Measurements from ENCODE around the gene PTCSC3.
"Not testable (repeated sequence)": the region's sequence is repeated elsewhere in the genome, so short reads cannot be mapped to it uniquely, and the experiment has no call there.

PTCSC3 gene

DNA sequence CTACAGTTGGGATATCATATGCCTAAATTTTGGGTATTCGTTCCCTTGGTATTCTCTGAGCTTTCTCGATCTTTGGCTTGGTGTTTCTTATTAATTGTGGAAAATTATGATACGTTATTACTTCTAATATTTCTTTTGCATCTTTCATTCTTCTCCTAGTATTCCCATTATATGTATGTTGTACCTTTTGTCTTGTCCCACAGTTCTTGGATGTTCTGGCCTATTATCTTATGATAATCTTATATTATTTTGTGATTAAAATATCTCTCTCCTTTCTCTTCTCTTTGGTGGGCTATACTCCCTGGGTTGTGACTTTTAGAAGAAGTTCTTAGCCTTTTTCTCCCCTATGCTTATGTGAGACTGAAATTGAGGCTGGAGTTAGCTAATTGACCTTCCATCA is 25.2 kb downstream of the PTCSC3 start:
- H3K4me1 Mint-ChIP-seq (ENCODE audit: low read depth), result no peaks in the 10 kb centered on the region
- H3K27ac Mint-ChIP-seq, result no peak overlapping the region
- no peaks in the 10 kb centered on the region for H3K27me3 Mint-ChIP-seq
- intact Hi-C loops (cut with micrococcal nuclease), result no loop called here
- no peak overlapping the region for H3K4me3 Mint-ChIP-seq
- peaks cover 23% of the 10 kb centered on the region for H3K9me3 Mint-ChIP-seq
- no peaks in the 10 kb centered on the region for H3K36me3 Mint-ChIP-seq (ENCODE audit: low read depth)

DNA sequence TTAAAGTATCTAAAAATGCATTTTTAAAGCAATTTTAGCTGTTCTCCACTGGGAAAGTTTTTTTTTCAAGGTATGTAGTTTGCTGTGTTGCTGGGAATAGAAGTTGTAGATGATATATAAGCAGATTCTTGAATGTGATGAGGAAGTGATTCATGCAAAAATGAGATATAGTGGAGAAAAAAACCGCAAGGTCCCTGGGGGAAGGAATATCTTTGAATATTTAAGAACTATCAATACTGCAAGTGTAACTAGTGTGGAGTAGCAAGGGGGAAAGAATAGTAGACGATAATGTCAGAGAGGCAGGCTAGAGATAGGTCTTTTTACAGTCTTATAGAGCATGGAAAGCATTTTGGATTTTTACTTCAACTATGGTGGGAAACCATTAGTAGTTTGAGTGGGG is 42.5 kb downstream of the PTCSC3 start:
- Mint-ChIP-seq H3K4me1 (ENCODE audit: low read depth) (no peaks in the 10 kb centered on the region), H3K27ac (no peak overlapping the region)

DNA sequence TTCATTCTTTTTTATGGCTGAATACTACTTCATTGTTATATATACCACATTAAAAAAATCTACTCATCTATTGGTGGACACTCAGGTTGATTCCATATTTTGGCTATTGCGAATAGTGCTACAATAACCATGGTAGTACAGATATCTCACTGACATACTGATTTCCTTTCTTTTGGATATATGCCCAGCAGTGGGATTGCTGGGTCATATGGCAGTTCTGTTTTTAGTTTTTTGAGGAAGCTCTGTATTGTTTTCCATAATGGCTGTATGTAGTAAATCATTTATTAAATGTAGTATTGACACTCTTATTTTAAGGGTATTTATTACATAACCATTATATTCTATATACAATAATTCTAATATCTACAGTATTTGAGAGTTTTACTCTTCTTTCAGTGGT is 43.7 kb downstream of the PTCSC3 start:
- Mint-ChIP-seq H3K27ac (no peak overlapping the region), H3K9me3 (no peaks in the 10 kb centered on the region), H3K4me3 (no peak overlapping the region), H3K4me1 (ENCODE audit: low read depth) (no peaks in the 10 kb centered on the region), H3K27me3 (no peaks in the 10 kb centered on the region), H3K36me3 (ENCODE audit: low read depth) (no peaks in the 10 kb centered on the region)
- intact Hi-C loops (cut with micrococcal nuclease), result no loop called here

More for the DNA sequence above, 42.5 kb downstream of the PTCSC3 start:
- Mint-ChIP-seq H3K27me3 (no peaks in the 10 kb centered on the region), H3K36me3 (ENCODE audit: low read depth) (no peaks in the 10 kb centered on the region), H3K4me3 (no peak overlapping the region), H3K9me3 (no peaks in the 10 kb centered on the region)
- intact Hi-C loops (cut with micrococcal nuclease), result no loop called here

DNA sequence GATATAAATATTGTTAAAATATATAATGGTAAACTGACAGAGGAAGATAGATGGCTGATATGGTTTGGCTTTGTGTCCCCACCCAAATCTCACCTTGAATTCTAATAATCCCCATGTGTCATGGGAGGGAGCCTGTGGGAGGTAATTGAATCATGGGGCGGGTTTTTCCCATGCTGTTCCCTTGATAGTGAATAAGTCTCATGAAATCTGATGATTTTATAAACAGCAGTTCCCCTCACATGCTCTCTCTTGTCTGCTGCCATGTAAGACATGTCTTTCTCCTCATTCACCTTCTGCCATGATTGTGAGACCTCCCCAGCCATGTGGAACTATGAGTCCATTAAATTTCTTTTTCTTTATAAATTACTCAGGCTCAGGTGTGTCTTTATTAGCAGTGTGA is 46.3 kb downstream of the PTCSC3 start:
- Mint-ChIP-seq H3K27me3 (no peaks in the 10 kb centered on the region), H3K27ac (no peak overlapping the region), H3K4me1 (ENCODE audit: low read depth) (no peaks in the 10 kb centered on the region), H3K4me3 (no peak overlapping the region), H3K9me3 (no peaks in the 10 kb centered on the region), H3K36me3 (ENCODE audit: low read depth) (no peaks in the 10 kb centered on the region)
- intact Hi-C loops (cut with micrococcal nuclease), result no loop called here

- Mint-ChIP-seq H3K9me3 (no peaks in the 10 kb centered on the region), H3K27me3 (no peaks in the 10 kb centered on the region), H3K4me3 (no peak overlapping the region), H3K36me3 (ENCODE audit: low read depth) (no peaks in the 10 kb centered on the region), H3K4me1 (ENCODE audit: low read depth) (no peaks in the 10 kb centered on the region), H3K27ac (no peak overlapping the region)
- intact Hi-C loops (cut with micrococcal nuclease), result no loop called here
Observed at GRCh38 chr14:36129181-36129580, 47.3 kb downstream of the PTCSC3 start.

GRCh38 chr14:36113341-36113740 is 63.2 kb downstream of the PTCSC3 start:
- H3K36me3 Mint-ChIP-seq (ENCODE audit: low read depth), result no peaks in the 10 kb centered on the region
- no peak overlapping the region for H3K27ac Mint-ChIP-seq
- intact Hi-C loops (cut with micrococcal nuclease), result no loop called here
- H3K4me3 Mint-ChIP-seq, result no peak overlapping the region
- no peaks in the 10 kb centered on the region for H3K27me3 Mint-ChIP-seq
- H3K9me3 Mint-ChIP-seq, result no peaks in the 10 kb centered on the region
- H3K4me1 Mint-ChIP-seq (ENCODE audit: low read depth), result no peaks in the 10 kb centered on the region

DNA sequence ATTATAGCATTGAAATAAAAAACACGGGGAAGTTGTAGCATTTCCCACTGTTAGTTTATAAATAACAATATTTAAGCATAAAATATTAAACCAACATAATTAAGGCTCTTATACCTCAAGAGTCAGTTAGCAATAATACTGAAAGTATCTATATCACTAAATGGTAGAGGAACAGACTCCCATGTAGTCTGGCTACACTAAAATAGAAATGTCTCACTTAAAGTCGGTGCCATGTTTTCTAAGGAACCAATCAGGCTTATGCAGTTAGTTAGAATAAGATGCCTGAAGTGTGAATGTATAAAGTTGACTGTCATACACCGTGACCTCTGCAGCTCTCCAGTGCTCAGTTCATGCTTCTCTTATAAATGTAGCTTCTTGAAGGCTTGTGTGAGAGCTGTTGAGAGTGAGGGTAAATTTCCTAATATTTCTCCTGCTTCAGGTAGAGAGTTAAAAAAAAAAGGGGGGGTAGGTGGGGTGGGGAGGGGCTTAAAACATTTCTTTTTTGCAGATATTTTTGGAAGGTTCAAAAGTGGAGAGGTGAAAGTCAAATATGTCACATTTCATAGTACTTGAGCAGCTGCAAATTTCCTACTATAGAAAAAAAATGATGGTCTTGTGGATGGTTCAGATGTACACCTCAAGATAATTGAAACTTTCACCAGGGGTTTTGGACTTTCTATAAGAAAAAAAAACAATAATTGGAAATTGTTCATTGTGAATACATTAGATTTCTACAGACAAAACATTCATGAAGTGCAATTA is 64.5 kb downstream of the PTCSC3 start:
- H3K4me3 Mint-ChIP-seq, result no peak overlapping the region
- H3K36me3 Mint-ChIP-seq (ENCODE audit: low read depth), result no peaks in the 10 kb centered on the region
- H3K9me3 Mint-ChIP-seq, result no peaks in the 10 kb centered on the region
- no peak overlapping the region for H3K27ac Mint-ChIP-seq
- intact Hi-C loops (cut with micrococcal nuclease), result no loop called here
- H3K4me1 Mint-ChIP-seq (ENCODE audit: low read depth), result no peaks in the 10 kb centered on the region
- H3K27me3 Mint-ChIP-seq, result no peaks in the 10 kb centered on the region

- Mint-ChIP-seq H3K27me3 (peaks cover 2% of the 10 kb centered on the region), H3K9me3 (no peaks in the 10 kb centered on the region), H3K4me3 (no peak overlapping the region), H3K27ac (no peak overlapping the region), H3K36me3 (ENCODE audit: low read depth) (no peaks in the 10 kb centered on the region), H3K4me1 (ENCODE audit: low read depth) (no peaks in the 10 kb centered on the region)
- intact Hi-C loops (cut with micrococcal nuclease), result no loop called here
Observed at GRCh38 chr14:36105401-36105800, 71.1 kb downstream of the PTCSC3 start.

DNA sequence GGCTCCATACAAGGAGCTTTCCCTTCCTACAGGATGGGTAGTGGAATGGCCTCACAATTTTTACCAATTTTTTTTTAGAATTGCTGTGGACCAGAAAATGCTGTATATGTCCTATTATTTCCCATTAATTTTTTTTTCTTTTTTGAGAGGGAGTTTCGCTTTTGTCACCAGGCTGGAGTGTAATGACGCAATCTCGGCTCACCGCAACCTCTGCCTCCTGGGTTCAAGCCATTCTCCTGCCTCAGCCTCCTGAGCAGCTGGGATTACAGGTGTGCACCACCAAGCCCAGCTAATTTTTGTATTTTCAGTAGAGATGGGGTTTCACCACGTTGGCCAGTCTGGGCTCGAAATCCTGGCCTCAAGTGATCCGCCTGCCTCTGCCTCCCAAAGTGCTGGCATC is 72.3 kb downstream of the PTCSC3 start:
- H3K36me3 Mint-ChIP-seq (ENCODE audit: low read depth); H3K27me3 Mint-ChIP-seq; H3K27ac Mint-ChIP-seq; H3K4me1 Mint-ChIP-seq (ENCODE audit: low read depth); H3K4me3 Mint-ChIP-seq; intact Hi-C loops (cut with micrococcal nuclease); H3K9me3 Mint-ChIP-seq: not testable (repeated sequence)

DNA sequence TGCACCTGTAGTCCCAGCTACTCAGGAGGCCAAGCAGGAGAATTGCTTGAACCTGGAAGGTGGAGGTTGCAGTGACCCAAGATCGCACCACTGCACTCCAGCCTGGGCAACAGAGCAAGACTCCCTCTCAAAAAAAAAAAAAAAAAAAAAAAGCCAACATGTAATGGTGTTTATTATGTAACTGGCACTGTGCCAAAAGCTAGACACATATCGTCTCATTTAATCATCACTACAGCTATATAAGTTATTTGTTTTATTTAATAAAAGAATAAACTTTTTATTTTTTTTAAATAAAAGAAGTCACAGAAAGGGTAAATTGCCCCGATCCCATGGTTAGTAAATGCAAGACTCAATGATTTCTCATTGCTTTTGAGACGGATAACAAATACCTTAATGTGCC is 76.9 kb downstream of the PTCSC3 start:
- intact Hi-C loops (cut with micrococcal nuclease), result no loop called here
- Mint-ChIP-seq H3K4me1 (ENCODE audit: low read depth) (no peaks in the 10 kb centered on the region), H3K4me3 (no peak overlapping the region), H3K27ac (no peak overlapping the region), H3K9me3 (no peaks in the 10 kb centered on the region), H3K36me3 (ENCODE audit: low read depth) (no peaks in the 10 kb centered on the region), H3K27me3 (peaks cover 2% of the 10 kb centered on the region)

GRCh38 chr14:36097356-36097755 is 79.2 kb downstream of the PTCSC3 start:
- intact Hi-C loops (cut with micrococcal nuclease), result no loop called here
- Mint-ChIP-seq H3K27me3 (no peaks in the 10 kb centered on the region), H3K4me1 (ENCODE audit: low read depth) (no peaks in the 10 kb centered on the region), H3K4me3 (no peak overlapping the region), H3K9me3 (no peaks in the 10 kb centered on the region), H3K27ac (no peak overlapping the region), H3K36me3 (ENCODE audit: low read depth) (no peaks in the 10 kb centered on the region)

GRCh38 chr14:36096090-36096489 is 80.4 kb downstream of the PTCSC3 start:
- no peaks in the 10 kb centered on the region for H3K36me3 Mint-ChIP-seq (ENCODE audit: low read depth)
- no peak overlapping the region for H3K27ac Mint-ChIP-seq
- H3K9me3 Mint-ChIP-seq, result no peaks in the 10 kb centered on the region
- H3K27me3 Mint-ChIP-seq, result no peaks in the 10 kb centered on the region
- no peak overlapping the region for H3K4me3 Mint-ChIP-seq
- H3K4me1 Mint-ChIP-seq (ENCODE audit: low read depth), result no peaks in the 10 kb centered on the region
- intact Hi-C loops (cut with micrococcal nuclease), result no loop called here

DNA sequence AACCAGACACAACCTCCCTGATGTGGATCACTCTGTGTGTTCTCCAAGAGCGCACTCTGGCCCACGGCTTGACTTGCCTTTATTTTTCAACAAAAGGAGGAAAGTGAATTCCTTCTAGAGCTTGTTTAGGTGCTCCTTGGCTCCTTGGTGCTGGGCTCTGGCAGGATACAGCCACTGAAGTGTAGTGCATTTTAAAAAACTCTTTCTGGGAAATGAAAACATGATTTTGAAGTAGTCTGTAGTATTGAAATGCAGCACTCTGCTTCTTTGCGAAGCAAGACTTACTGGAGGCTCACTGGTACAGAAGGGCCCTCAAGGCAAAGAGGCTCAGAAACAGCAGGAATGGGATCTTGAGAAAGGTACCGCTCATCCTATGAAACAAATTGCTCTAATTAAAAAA is 81.6 kb downstream of the PTCSC3 start:
- intact Hi-C loops (cut with micrococcal nuclease), result no loop called here
- Mint-ChIP-seq H3K27ac (no peak overlapping the region), H3K27me3 (no peaks in the 10 kb centered on the region)

DNA sequence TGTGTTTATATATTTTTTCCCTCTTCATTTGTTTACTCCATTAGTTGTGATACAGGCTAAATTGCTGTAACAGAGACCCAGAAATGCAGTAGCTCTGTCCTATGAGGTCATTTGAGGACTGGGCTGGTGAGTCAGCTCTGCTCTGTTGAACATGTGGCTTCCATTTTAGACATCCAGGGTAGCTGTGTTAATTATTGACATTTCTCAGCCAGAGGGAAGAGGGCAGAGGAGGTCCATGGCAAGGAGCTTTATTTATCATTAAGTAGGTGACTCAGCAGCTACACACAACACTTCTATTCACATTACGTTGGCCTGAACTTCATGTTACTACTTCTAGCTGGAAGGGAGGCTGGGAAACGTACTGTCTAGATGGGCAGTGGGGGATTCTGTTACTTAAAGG is 85.4 kb downstream of the PTCSC3 start:
- Mint-ChIP-seq H3K27ac (no peak overlapping the region), H3K27me3 (no peaks in the 10 kb centered on the region), H3K9me3 (no peaks in the 10 kb centered on the region), H3K4me1 (ENCODE audit: low read depth) (no peaks in the 10 kb centered on the region), H3K4me3 (no peak overlapping the region), H3K36me3 (ENCODE audit: low read depth) (no peaks in the 10 kb centered on the region)
- intact Hi-C loops (cut with micrococcal nuclease), result no loop called here

More for the DNA sequence above, 81.6 kb downstream of the PTCSC3 start:
- no peak overlapping the region for H3K4me3 Mint-ChIP-seq
- H3K9me3 Mint-ChIP-seq, result no peaks in the 10 kb centered on the region
- no peaks in the 10 kb centered on the region for H3K36me3 Mint-ChIP-seq (ENCODE audit: low read depth)
- no peaks in the 10 kb centered on the region for H3K4me1 Mint-ChIP-seq (ENCODE audit: low read depth)

DNA sequence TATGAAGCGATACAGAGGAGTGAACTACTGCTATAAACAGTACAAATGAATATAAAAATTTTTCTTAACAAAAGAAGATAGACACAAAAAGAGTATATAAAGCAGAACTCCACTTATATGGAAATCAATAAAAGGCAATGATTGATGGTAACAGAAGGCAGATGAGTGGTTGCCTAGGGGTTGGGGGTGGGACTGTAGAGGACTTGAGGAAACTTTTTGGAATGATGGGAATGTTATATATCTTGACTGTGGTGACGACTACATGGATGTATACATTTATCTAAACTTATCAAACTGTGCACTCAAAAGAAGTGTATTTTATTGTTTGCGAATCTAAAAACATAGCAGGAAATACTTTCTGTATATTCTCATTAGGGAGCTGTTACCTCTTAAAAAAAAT is 89.1 kb downstream of the PTCSC3 start:
- Mint-ChIP-seq H3K4me3 (no peak overlapping the region), H3K4me1 (ENCODE audit: low read depth) (no peaks in the 10 kb centered on the region), H3K27ac (no peak overlapping the region), H3K36me3 (ENCODE audit: low read depth) (no peaks in the 10 kb centered on the region), H3K9me3 (no peaks in the 10 kb centered on the region), H3K27me3 (peaks cover 1% of the 10 kb centered on the region)
- intact Hi-C loops (cut with micrococcal nuclease), result no loop called here
